Keratinocyte (primary cell): ENCODE measurements around the gene ALG12. TPM values are rescaled to one million over a fixed set of nuclear protein-coding genes. Genes with fewer than 3 reads are reported as not detected.

Experiments used
- DNase-seq: peaks from one replicate; pipeline ENCODE4 v3.0.0-alpha.2; 2011; ENCODE audit warnings: low read depth, missing footprints, low spot score
- FAIRE-seq: peaks from 2 replicates; lab custom pipeline; 2011; peaks lifted over from hg19 to GRCh38; lab: Jason Lieb, UNC
- H2AFZ ChIP-seq: 2 replicates; pipeline ENCODE4 v1.6.0; 2012; ENCODE audit warnings: low read length, control low read depth, inconsistent platforms; ENCODE audit not compliant: control insufficient read depth
- H3K27ac ChIP-seq: 2 replicates; pipeline ENCODE4 v1.5.1; 2011; ENCODE audit warnings: low read length; ENCODE audit not compliant: control insufficient read depth, insufficient read depth
- H3K27me3 ChIP-seq: 3 replicates; pipeline ENCODE4 v1.6.0; 2011; ENCODE audit warnings: low read length; ENCODE audit not compliant: control insufficient read depth, insufficient read depth; ENCODE audit errors: extremely low read depth
- H3K36me3 ChIP-seq, 2 experiments: 2 replicates in 1 of 2; 3 replicates in 1 of 2; pipeline ENCODE4 v1.5.1; 2011; ENCODE audit warnings: low read length in 2 of 2, mild to moderate bottlenecking in 1 of 2; ENCODE audit not compliant: control insufficient read depth in 2 of 2, insufficient read depth in 2 of 2; ENCODE audit errors: extremely low read depth in 1 of 2
- H3K4me1 ChIP-seq: 3 replicates; pipeline ENCODE4 v1.5.1; 2011; ENCODE audit warnings: low read length; ENCODE audit not compliant: control insufficient read depth, insufficient read depth; ENCODE audit errors: extremely low read depth
- H3K4me2 ChIP-seq: 3 replicates; pipeline ENCODE4 v1.6.0; 2011; ENCODE audit warnings: low read depth, low read length; ENCODE audit not compliant: control insufficient read depth, insufficient read depth; ENCODE audit errors: extremely low read depth
- H3K4me3 ChIP-seq, 3 experiments: fragments of 200-600 bp in 1 of 3; sonication (generic) in 1 of 3; 2 replicates in 2 of 3; 3 replicates in 1 of 3; pipeline ENCODE4 v1.5.1; 2011 to 2016; ENCODE audit warnings: low read length in 3 of 3, mild to moderate bottlenecking in 3 of 3, control low read depth in 2 of 3, inconsistent platforms in 1 of 3, low read depth in 1 of 3, mixed read lengths in 1 of 3, mixed run types in 1 of 3, moderate library complexity in 1 of 3; ENCODE audit not compliant: control insufficient read depth in 2 of 3, insufficient read depth in 2 of 3; ENCODE audit errors: extremely low read depth in 1 of 3
- H3K79me2 ChIP-seq: 2 replicates; pipeline ENCODE4 v1.6.0; 2012; ENCODE audit warnings: low read length; ENCODE audit not compliant: control insufficient read depth, insufficient read depth
- H3K9ac ChIP-seq: 3 replicates; pipeline ENCODE4 v1.6.0; 2011; ENCODE audit warnings: low read length; ENCODE audit not compliant: control insufficient read depth, insufficient read depth; ENCODE audit errors: extremely low read depth
- H3K9me1 ChIP-seq: 3 replicates; pipeline ENCODE4 v1.6.0; 2011; ENCODE audit warnings: low read length; ENCODE audit not compliant: control insufficient read depth, insufficient read depth; ENCODE audit errors: extremely low read depth
- H3K9me3 ChIP-seq: 2 replicates; pipeline ENCODE4 v1.5.1; 2012; ENCODE audit warnings: low read depth, low read length; ENCODE audit not compliant: control insufficient read depth
- H4K20me1 ChIP-seq: 3 replicates; pipeline ENCODE4 v1.6.0; 2011; ENCODE audit warnings: low read length; ENCODE audit not compliant: control insufficient read depth, insufficient read depth; ENCODE audit errors: extremely low read depth
- CTCF ChIP-seq, 3 experiments: IDR thresholded peaks in 1 of 3; conservative IDR thresholded peaks in 1 of 3; optimal IDR thresholded peaks in 1 of 3; 2 replicates in 2 of 3; 3 replicates in 1 of 3; pipeline versions ENCODE3 to v1.5.1; 2011; ENCODE audit warnings: low read length in 3 of 3, mild to moderate bottlenecking in 3 of 3, moderate library complexity in 2 of 3, control low read depth in 1 of 3, inconsistent platforms in 1 of 3; ENCODE audit not compliant: insufficient read depth in 2 of 3; ENCODE audit errors: extremely low read depth in 1 of 3
- EZH2 ChIP-seq: IDR thresholded peaks from one replicate; pipeline ENCODE4 v1.6.1; 2012; ENCODE audit warnings: inconsistent platforms, mild to moderate bottlenecking, low read length, moderate library complexity
- dilution Hi-C: fragments of 300-500 bp; cut with MboI; formaldehyde crosslinking; loops from one replicate; pipeline ENCODE4 v1.7.0; 2020; ENCODE audit warnings: low sequenced_read_pairs; ENCODE audit not compliant: extremely low pct_ligation_motif_present
- polyA plus RNA-seq, 5 experiments: library from polyadenylated mRNA; depleted of rRNA in 3 of 5; stranded (reverse) in 3 of 5; stranded (forward) in 1 of 5; unstranded in 1 of 5; fragments of >200 nt; gene quantifications; 1 replicate in 1 of 5; 2 replicates in 3 of 5; 3 replicates in 1 of 5; pipeline versions ENCODE4 v1.2.1 to v1.2.3, GENCODE V29; 2011 to 2012; ENCODE audit warnings: missing spikeins in 2 of 5, low read depth in 1 of 5, low replicate concordance in 1 of 5
- small RNA-seq, 3 experiments: library from RNA; depleted of rRNA; stranded (forward); fragments of <200 nt; gene quantifications; one replicate each; pipeline ENCODE3, GENCODE V24; 2012; ENCODE audit warnings: low read depth in 3 of 3, low replicate concordance in 1 of 3; ENCODE audit not compliant: insufficient read length in 3 of 3

The ALG12 gene
- polyA plus RNA-seq, 1 donor (not counting 4 experiments of a cell fraction or from before 2014, with no cell fraction given): 6.3 TPM

GRCh38 chr22:49850959-49851802 lies 67.1 kb downstream of the ALG12 start:
- TF ChIP-seq EZH2 (no peak), CTCF (optimal IDR thresholded peaks at IDR 0.05 in 1 of 3, IDR thresholded peaks at IDR 0.05 in 1 of 3, conservative IDR thresholded peaks at IDR 0.05 in 1 of 3; ENCODE audit: extremely low read depth in 1 of 3, insufficient read depth in 2 of 3, low read length in 3 of 3) (no peak)
- Histone ChIP-seq H3K9me3 (no peaks in the 10 kb centered on the region), H3K27me3 (peaks cover 41% of the 10 kb centered on the region), H3K9me1 (peaks cover 6% of the 10 kb centered on the region), H2AFZ (no peak overlapping the region), H3K4me3 (no peak overlapping the region), H3K79me2 (peaks cover 22% of the 10 kb centered on the region), H3K27ac (no peak overlapping the region), H3K9ac (no peak overlapping the region), H4K20me1 (peaks cover 3% of the 10 kb centered on the region), H3K4me2 (no peak overlapping the region), H3K4me1 (peaks cover 13% of the 10 kb centered on the region), H3K36me3 (no peaks in the 10 kb centered on the region)
- DNase-seq: no peak
- dilution Hi-C loops: no loop called here
- no peak for FAIRE-seq

Small RNAs within 50 kb of the gene (small RNA-seq; reads per million reads assigned to genes)
- 0 reads per million in 3 experiments for gene MIR6821

Other genes starting within 250 kb of the ALG12 start
- gene BRD1, start 90.6 kb downstream of the ALG12 start, polyA plus RNA-seq: 3.7 to 5.0 TPM (median 4.3 TPM) in 3 replicates
- gene ZBED4, start 64.6 kb downstream of the ALG12 start, polyA plus RNA-seq: 4.9 to 8.0 TPM (median 7.1 TPM) in 3 replicates
- gene CRELD2, start 196 bp upstream of the ALG12 start, polyA plus RNA-seq: 26.0 to 51.4 TPM (median 33.5 TPM) in 3 replicates
- gene PIM3, start 42.3 kb upstream of the ALG12 start, polyA plus RNA-seq: 3.4 to 6.5 TPM (median 4.8 TPM) in 3 replicates
- gene IL17REL, start 94.3 kb upstream of the ALG12 start, polyA plus RNA-seq: not detected in 3 replicates
- gene TTLL8, start 139.9 kb upstream of the ALG12 start, polyA plus RNA-seq: not detected in 3 replicates
- not detected in 3 replicates for gene MLC1, start 167.0 kb upstream of the ALG12 start, polyA plus RNA-seq
- gene MOV10L1, start 171.6 kb upstream of the ALG12 start, polyA plus RNA-seq: not detected in 3 replicates